OCI-LY1 (cell line): ENCODE data around the gene A4GNT.

Experiments used
- EZH2 ChIP-seq: fragments of 200-600 bp; sonication (generic), shearing (Covaris generic); IDR thresholded peaks from 2 replicates; pipeline ENCODE4 v1.8.0; 2017; ENCODE audit warnings: borderline replicate concordance, mixed run types, mild to moderate bottlenecking, antibody characterized with exemption, low read length, moderate library complexity, mixed read lengths
- TF ChIP-seq, protein P1 (sequence below): fragments of 200-600 bp; sonication (generic), shearing (Covaris generic); IDR thresholded peaks from 2 replicates; pipeline ENCODE4 v1.5.1; 2017; ENCODE audit warnings: mild to moderate bottlenecking, antibody characterized with exemption, low read length, moderate library complexity, mixed read lengths

DNA sequence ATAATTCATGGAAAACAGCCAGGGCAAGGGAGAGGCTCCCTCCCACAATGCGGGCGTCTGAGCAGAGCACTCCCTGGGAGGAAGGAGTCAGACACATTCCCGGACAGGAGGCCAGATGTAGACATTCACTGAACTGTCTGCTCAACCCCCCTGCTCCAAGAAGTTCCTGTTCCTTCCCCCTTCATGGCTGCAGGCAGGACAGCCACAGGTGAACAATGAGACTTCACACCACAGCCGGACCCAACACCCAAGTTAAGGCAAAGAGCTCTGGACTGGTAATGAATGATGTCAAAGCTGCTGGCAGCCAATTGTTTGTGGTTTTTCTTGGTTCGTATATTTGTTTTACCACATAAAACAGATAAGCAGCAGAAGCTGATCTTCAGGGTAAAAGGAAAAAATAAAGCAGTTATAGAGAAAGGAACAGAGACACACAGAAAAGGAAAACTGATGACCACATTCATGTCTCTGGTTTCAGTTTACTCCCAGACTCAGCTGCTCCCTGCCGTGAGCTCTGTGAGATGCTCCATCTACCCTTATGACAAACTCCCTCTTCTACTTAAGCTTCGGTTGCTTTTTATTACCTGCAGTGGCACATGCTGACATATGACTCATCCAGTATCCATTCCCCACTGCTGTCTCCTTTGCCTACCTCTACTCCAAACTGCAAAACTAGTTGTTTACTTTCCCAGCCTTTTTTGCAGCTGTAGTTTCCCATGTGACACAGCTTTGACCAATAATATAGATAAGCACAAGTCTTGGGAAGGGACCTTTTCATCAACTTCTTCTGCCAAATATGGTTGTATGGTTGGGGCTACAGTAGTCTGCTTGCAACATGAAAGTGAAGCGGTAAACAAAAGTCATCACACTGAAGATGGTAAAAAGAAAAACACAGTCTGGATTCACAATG, 49.9 kb downstream of the A4GNT start:
- TF ChIP-seq, protein P1, sequence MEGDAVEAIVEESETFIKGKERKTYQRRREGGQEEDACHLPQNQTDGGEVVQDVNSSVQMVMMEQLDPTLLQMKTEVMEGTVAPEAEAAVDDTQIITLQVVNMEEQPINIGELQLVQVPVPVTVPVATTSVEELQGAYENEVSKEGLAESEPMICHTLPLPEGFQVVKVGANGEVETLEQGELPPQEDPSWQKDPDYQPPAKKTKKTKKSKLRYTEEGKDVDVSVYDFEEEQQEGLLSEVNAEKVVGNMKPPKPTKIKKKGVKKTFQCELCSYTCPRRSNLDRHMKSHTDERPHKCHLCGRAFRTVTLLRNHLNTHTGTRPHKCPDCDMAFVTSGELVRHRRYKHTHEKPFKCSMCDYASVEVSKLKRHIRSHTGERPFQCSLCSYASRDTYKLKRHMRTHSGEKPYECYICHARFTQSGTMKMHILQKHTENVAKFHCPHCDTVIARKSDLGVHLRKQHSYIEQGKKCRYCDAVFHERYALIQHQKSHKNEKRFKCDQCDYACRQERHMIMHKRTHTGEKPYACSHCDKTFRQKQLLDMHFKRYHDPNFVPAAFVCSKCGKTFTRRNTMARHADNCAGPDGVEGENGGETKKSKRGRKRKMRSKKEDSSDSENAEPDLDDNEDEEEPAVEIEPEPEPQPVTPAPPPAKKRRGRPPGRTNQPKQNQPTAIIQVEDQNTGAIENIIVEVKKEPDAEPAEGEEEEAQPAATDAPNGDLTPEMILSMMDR: no peak
- TF ChIP-seq EZH2: no peak
